H1 (cell line): ENCODE data around the gene GPHA2. TPM values are rescaled to one million over a fixed set of nuclear protein-coding genes. Genes with fewer than 3 reads are reported as not detected.

ENCODE experiments used
- CTCF ChIA-PET: fragments of 300-600 bp; sonication (Branson Sonifier 250); formaldehyde crosslinking; loops from one replicate; lab custom pipeline; 2021; ENCODE audit not compliant: partially characterized antibody; lab: Charles Lee
- POLR2A ChIA-PET: fragments of 300-600 bp; sonication (Branson Sonifier 250); formaldehyde crosslinking; loops from one replicate; lab custom pipeline; 2021; ENCODE audit warnings: inconsistent platforms; ENCODE audit not compliant: partially characterized antibody; lab: Charles Lee
- DNase-seq, 2 experiments: peaks; one replicate each; pipeline versions ENCODE4 v3.0.0 to v3.0.0-alpha.2; 2010 to 2022; ENCODE audit warnings: low spot score in 2 of 2, low read depth in 1 of 2, mixed read lengths in 1 of 2
- FAIRE-seq: peaks from 2 replicates; lab custom pipeline; 2011; peaks lifted over from hg19 to GRCh38; lab: Jason Lieb, UNC
- H2AFZ ChIP-seq: 2 replicates; pipeline ENCODE4 v1.8.1; 2012; ENCODE audit warnings: low read length, inconsistent platforms
- H2AK5ac ChIP-seq: 2 replicates; pipeline ENCODE4 v1.6.1; 2013; ENCODE audit warnings: low read depth, low read length
- H2BK120ac ChIP-seq: replicated peaks from 2 replicates; pipeline ENCODE3; 2013; ENCODE audit warnings: low read depth, low read length, inconsistent platforms
- H2BK12ac ChIP-seq: 2 replicates; pipeline ENCODE4 v1.6.1; 2013; ENCODE audit warnings: low read depth, low read length
- H2BK15ac ChIP-seq: 2 replicates; pipeline ENCODE4 v1.6.1; 2013; ENCODE audit warnings: low read length
- H2BK20ac ChIP-seq: 2 replicates; pipeline ENCODE4 v1.6.1; 2013; ENCODE audit warnings: low read length
- H2BK5ac ChIP-seq: 2 replicates; pipeline ENCODE4 v1.6.1; 2013; ENCODE audit warnings: low read depth, low read length
- H3K14ac ChIP-seq: 2 replicates; pipeline ENCODE4 v1.6.1; 2013; ENCODE audit warnings: inconsistent platforms; ENCODE audit not compliant: insufficient read length
- H3K18ac ChIP-seq: 2 replicates; pipeline ENCODE4 v1.6.1; 2013; ENCODE audit warnings: low read length; ENCODE audit errors: extremely low read depth
- H3K23ac ChIP-seq: 2 replicates; pipeline ENCODE4 v1.6.1; 2013; ENCODE audit warnings: inconsistent platforms; ENCODE audit not compliant: insufficient read length
- H3K23me2 ChIP-seq: 2 replicates; pipeline ENCODE4 v1.6.1; 2013; ENCODE audit warnings: low read depth, low read length
- H3K27ac ChIP-seq: 2 replicates; pipeline ENCODE4 v1.6.1; 2011; ENCODE audit warnings: low read depth, low read length, inconsistent platforms
- H3K27me3 ChIP-seq, 4 experiments: replicated peaks in 1 of 4; 1 replicate in 1 of 4; 2 replicates in 3 of 4; pipeline versions ENCODE4 v1.6.1 to v1.8.1; 2011 to 2013; ENCODE audit warnings: low read length in 3 of 4, mild to moderate bottlenecking in 3 of 4, inconsistent platforms in 2 of 4, mixed read lengths in 2 of 4, moderate library complexity in 1 of 4; ENCODE audit not compliant: control insufficient read depth in 3 of 4, insufficient read depth in 3 of 4; ENCODE audit errors: extremely low read depth in 1 of 4
- H3K36me3 ChIP-seq, 4 experiments: 2 replicates each; pipeline versions ENCODE4 v1.6.1 to v1.8.1; 2011 to 2013; ENCODE audit warnings: mild to moderate bottlenecking in 4 of 4, low read length in 3 of 4, moderate library complexity in 2 of 4, control low read depth in 1 of 4, inconsistent platforms in 1 of 4; ENCODE audit not compliant: insufficient read depth in 4 of 4, control insufficient read depth in 2 of 4
- H3K4ac ChIP-seq: replicated peaks from 2 replicates; pipeline ENCODE3; 2013; ENCODE audit warnings: low read length, low read depth, mixed read lengths, inconsistent platforms; ENCODE audit not compliant: insufficient read length
- H3K4me1 ChIP-seq, 4 experiments: replicated peaks in 1 of 4; 1 replicate in 1 of 4; 2 replicates in 3 of 4; pipeline versions ENCODE4 v1.6.1 to v1.8.1; 2011 to 2013; ENCODE audit warnings: low read length in 3 of 4, inconsistent platforms in 2 of 4, mixed read lengths in 1 of 4; ENCODE audit not compliant: insufficient read depth in 4 of 4, control insufficient read depth in 3 of 4
- H3K4me2 ChIP-seq, 2 experiments: 2 replicates each; pipeline versions ENCODE4 v1.6.1 to v1.8.1; 2011 to 2013; ENCODE audit warnings: low read depth in 2 of 2, low read length in 2 of 2, control low read depth in 1 of 2, inconsistent platforms in 1 of 2, mild to moderate bottlenecking in 1 of 2; ENCODE audit not compliant: insufficient read depth in 1 of 2
- H3K4me3 ChIP-seq, 4 experiments: fragments of 200-600, 300-600 bp in 1 of 4; sonication (generic), shearing (Covaris generic), sonication (Bioruptor Twin) in 1 of 4; 2 replicates each; pipeline versions ENCODE4 v1.5.1 to v1.8.1; 2011 to 2016; ENCODE audit warnings: low read length in 4 of 4, low read depth in 3 of 4, control low read depth in 2 of 4, inconsistent platforms in 2 of 4, mild to moderate bottlenecking in 2 of 4, mixed read lengths in 1 of 4, moderate library complexity in 1 of 4; ENCODE audit not compliant: insufficient read depth in 2 of 4; ENCODE audit errors: extremely low read depth in 1 of 4
- H3K56ac ChIP-seq: replicated peaks from 2 replicates; pipeline ENCODE3; 2013; ENCODE audit warnings: low read depth, mild to moderate bottlenecking, mixed read lengths, low read length, inconsistent platforms; ENCODE audit not compliant: insufficient read length
- H3K79me1 ChIP-seq: 2 replicates; pipeline ENCODE4 v1.6.1; 2013; ENCODE audit warnings: low read depth, low read length, control low read depth
- H3K79me2 ChIP-seq, 2 experiments: 2 replicates each; pipeline versions ENCODE4 v1.6.1 to v1.8.1; 2012 to 2013; ENCODE audit warnings: low read length in 2 of 2, mild to moderate bottlenecking in 2 of 2, inconsistent platforms in 1 of 2; ENCODE audit not compliant: insufficient read depth in 2 of 2, control insufficient read depth in 1 of 2
- H3K9ac ChIP-seq, 4 experiments: replicated peaks in 1 of 4; 1 replicate in 1 of 4; 2 replicates in 3 of 4; pipeline versions ENCODE4 v1.6.1 to v1.8.1; 2011 to 2013; ENCODE audit warnings: low read depth in 3 of 4, low read length in 3 of 4, control low read depth in 2 of 4, mild to moderate bottlenecking in 2 of 4, moderate library complexity in 2 of 4, inconsistent platforms in 1 of 4; ENCODE audit errors: extremely low read depth in 1 of 4
- H3K9me3 ChIP-seq, 2 experiments: 2 replicates each; pipeline versions ENCODE4 v1.6.1 to v1.8.1; 2012 to 2013; ENCODE audit warnings: mild to moderate bottlenecking in 2 of 2, moderate library complexity in 2 of 2, control low read depth in 1 of 2, inconsistent platforms in 1 of 2, low read depth in 1 of 2, low read length in 1 of 2, mixed read lengths in 1 of 2; ENCODE audit not compliant: insufficient read depth in 2 of 2
- H4K20me1 ChIP-seq, 2 experiments: replicated peaks in 1 of 2; 2 replicates each; pipeline versions ENCODE3 to v1.8.1; 2011 to 2013; ENCODE audit warnings: inconsistent platforms in 2 of 2, low read length in 2 of 2, mild to moderate bottlenecking in 1 of 2; ENCODE audit not compliant: insufficient read depth in 2 of 2, control insufficient read depth in 1 of 2
- H4K5ac ChIP-seq: 2 replicates; pipeline ENCODE4 v1.6.1; 2013; ENCODE audit warnings: low read length, low read depth, mixed read lengths, inconsistent platforms; ENCODE audit not compliant: insufficient read length
- H4K8ac ChIP-seq: 2 replicates; pipeline ENCODE4 v1.8.0; 2013; ENCODE audit warnings: mild to moderate bottlenecking, moderate library complexity, low read length, inconsistent platforms; ENCODE audit not compliant: insufficient read depth; ENCODE audit errors: extremely low read depth
- H4K91ac ChIP-seq: replicated peaks from 2 replicates; pipeline ENCODE3; 2013; ENCODE audit warnings: low read length, mixed read lengths, inconsistent platforms; ENCODE audit not compliant: insufficient read length
- CTCF ChIP-seq, 3 experiments: IDR thresholded peaks; 1 replicate in 2 of 3; 2 replicates in 1 of 3; pipeline versions ENCODE4 v1.5.1 to v1.6.1; 2011; ENCODE audit warnings: low read length in 3 of 3, mild to moderate bottlenecking in 3 of 3, inconsistent platforms in 2 of 3, low read depth in 1 of 3, moderate library complexity in 1 of 3; ENCODE audit not compliant: insufficient read depth in 1 of 3; ENCODE audit errors: control extremely low read depth in 1 of 3
- KDM5A ChIP-seq: fragments of 200-600 bp; IDR thresholded peaks from 2 replicates; pipeline ENCODE4 v1.7.1; 2012; ENCODE audit warnings: mild to moderate bottlenecking, low read length, inconsistent platforms, mixed read lengths
- ZNF274 ChIP-seq: IDR thresholded peaks from 2 replicates; pipeline ENCODE4 v1.7.0; 2012; ENCODE audit warnings: low read length, borderline replicate concordance; ENCODE audit errors: extremely low read depth
- WGBS, 2 experiments: shearing (Covaris generic) in 1 of 2; methylation state at CpG; one replicate each; pipeline versions ENCODE4 v1.1.6 to v1.1.7; 2013 to 2015; ENCODE audit warnings: low lambda C conversion rate in 2 of 2, mixed read lengths in 2 of 2, inconsistent platforms in 1 of 2, low coverage in 1 of 2, missing lambda C conversion rate in 1 of 2; ENCODE audit not compliant: insufficient replicate concordance in 2 of 2, insufficient coverage in 1 of 2, insufficient read length in 1 of 2; ENCODE audit errors: extremely low coverage in 1 of 2, missing lambda C conversion rate in 1 of 2; 5-methylcytosine and 5-hydroxymethylcytosine counted together
- polyA plus RNA-seq, 7 experiments: library from polyadenylated mRNA; depleted of rRNA in 3 of 7; stranded (reverse) in 5 of 7; unstranded in 2 of 7; fragments of >200 nt in 5 of 7; fragments of 200-250 nt in 2 of 7; gene quantifications; 1 replicate in 5 of 7; 2 replicates in 1 of 7; 4 replicates in 1 of 7; pipeline versions ENCODE4 v1.2.1 to v1.2.3, GENCODE V29; 2011 to 2013; ENCODE audit warnings: missing spikeins in 2 of 7, mixed read lengths in 2 of 7
- total RNA-seq: library from RNA; stranded (reverse); fragmentation: NEBNext Ultra II Directional; extraction: Animal tissue kit (Norgen Biotek cat#: 25700); gene quantifications from 2 replicates; pipeline ENCODE4 v1.2.1, GENCODE V29; 2021

The GPHA2 gene
- total and polyA plus RNA-seq, 2 of the 8 experiments (the other 6 are each of a cell fraction or from before 2014, with no cell fraction given): 0.97 to 4.4 TPM

DNA sequence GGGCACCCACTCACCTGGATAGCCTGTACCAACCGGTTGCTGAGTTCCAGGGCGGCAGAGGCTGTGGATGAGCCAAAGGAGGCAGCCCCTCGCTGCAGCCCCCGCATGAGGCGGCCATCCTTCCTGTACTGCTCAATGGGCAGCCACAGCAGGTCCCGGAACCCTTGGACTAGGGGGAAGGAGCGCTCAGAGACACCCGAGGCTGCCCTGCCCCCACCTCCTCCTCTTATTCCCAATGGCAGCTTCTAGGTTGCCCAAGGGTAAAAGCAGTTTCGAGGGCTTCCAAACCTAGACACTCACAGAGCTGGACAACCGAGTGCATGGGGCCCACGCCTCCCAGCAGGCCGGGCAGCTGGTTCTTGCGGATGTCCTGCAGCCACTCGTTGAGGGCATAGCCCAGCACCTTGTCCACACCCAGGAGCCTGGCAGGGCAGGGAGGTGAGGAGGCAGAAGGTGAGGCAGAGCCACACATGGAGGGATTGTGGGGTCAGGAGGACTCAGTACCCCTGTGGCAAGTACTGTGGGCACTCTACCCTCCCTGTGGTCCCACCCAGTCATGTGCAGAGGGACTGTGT lies 39.2 kb downstream of the GPHA2 start:
- Histone ChIP-seq H3K9me3 (no peaks in the 10 kb centered on the region), H2AK5ac (no peak overlapping the region), H3K23ac (no peak overlapping the region), H3K56ac (no peak overlapping the region), H3K14ac (no peak overlapping the region), H3K4me2 (no peak overlapping the region), H3K27me3 (no peaks in the 10 kb centered on the region), H2BK5ac (no peak overlapping the region), H3K4ac (no peak overlapping the region), H3K79me2 (no peaks in the 10 kb centered on the region), H2BK15ac (no peak overlapping the region), H3K79me1 (no peaks in the 10 kb centered on the region), H3K27ac (no peak overlapping the region), H2AFZ (no peak overlapping the region), H4K91ac (no peak overlapping the region), H3K4me1 (peaks cover 0 to 2% (median under 1%) of the 10 kb centered on the region in 4 experiments; a peak in 2 of 7 replicates), H3K18ac (no peak overlapping the region), H4K20me1 (peaks cover 0 to 3% of the 10 kb centered on the region in 2 experiments), H4K8ac (no peak overlapping the region), H4K5ac (no peak overlapping the region), H3K9ac (no peak overlapping the region), H3K4me3 (no peak overlapping the region), H2BK12ac (no peak overlapping the region), H3K36me3 (peaks cover 0 to 11% (median 1%) of the 10 kb centered on the region in 4 experiments; a peak in 3 of 8 replicates), H3K23me2 (no peaks in the 10 kb centered on the region), H2BK20ac (no peak overlapping the region), H2BK120ac (no peak overlapping the region)
- ChIA-PET CTCF (interaction anchor here (0.6 to 32.2 kb wide), 9 partner anchors 8 to 126 kb away, joined by 3 to 1058 read pairs (median 6); partner anchors contain the start of genes BATF2, CDC42BPG and EHD1), POLR2A (interaction anchor here (1.4 to 24.6 kb wide), 3 partner anchors 39 to 93 kb away, joined by 3 to 408 read pairs (median 4); partner anchors contain the start of gene MAP4K2)
- FAIRE-seq: no peak
- no peak for DNase-seq
- 90% methylated on average over 14 of the region's 14 CpGs; no CpG with 5 or more reads in 1 of the 2 experiments for WGBS, 2 experiments
- TF ChIP-seq ZNF274 (no peak), KDM5A (no peak), CTCF (IDR thresholded peaks at IDR 0.05; ENCODE audit: control extremely low read depth in 1 of 3, insufficient read depth in 1 of 3, low read depth in 1 of 3, low read length in 3 of 3) (no peak)
